Activated CD8-positive, alpha-beta memory T cell treated with anti-CD3 and anti-CD28 coated beads for 24 hours (primary cell): Measurements from ENCODE around the gene TLE5.
"Not testable (repeated sequence)": the region's sequence is repeated elsewhere in the genome, so short reads cannot be mapped to it uniquely, and the experiment has no call there.

Source experiments
- DNase-seq: peaks from one replicate; pipeline ENCODE4 v3.0.0-alpha.2; 2020

The TLE5 gene

DNA sequence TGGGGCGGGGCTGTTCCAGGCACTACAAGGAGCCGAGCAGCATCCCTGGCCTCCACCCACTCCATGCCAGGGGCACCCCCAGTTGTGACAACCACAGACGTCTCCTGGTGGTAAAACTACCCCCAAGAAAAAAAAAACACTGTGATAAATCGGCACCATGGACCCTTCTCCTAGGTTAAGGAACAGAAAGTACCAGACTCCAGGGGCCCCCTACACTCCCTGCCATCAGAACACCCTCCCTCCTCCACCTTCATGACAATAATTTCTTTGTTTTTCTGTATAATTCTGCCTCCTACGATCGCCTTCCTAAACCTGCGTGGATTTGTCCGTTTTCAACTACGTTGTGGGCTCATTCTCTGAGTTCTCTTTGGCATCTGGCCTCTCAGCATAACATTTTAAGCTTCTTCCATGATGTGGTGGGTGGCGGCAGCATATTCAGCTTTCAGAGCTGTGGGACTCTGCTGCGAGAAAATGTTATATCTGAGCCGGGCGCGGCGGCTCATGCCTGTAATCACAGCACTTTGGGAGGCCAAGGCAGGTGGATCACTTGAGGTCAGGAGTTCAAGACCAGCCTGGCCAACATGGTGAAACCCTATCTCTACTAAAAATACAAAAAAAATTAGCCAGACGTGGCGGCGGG lies 41.9 kb downstream of the TLE5 start:
- DNase-seq, result no peak

GRCh38 chr19:3019211-3019854 lies 43.0 kb downstream of the TLE5 start:
- no peak for DNase-seq

DNA sequence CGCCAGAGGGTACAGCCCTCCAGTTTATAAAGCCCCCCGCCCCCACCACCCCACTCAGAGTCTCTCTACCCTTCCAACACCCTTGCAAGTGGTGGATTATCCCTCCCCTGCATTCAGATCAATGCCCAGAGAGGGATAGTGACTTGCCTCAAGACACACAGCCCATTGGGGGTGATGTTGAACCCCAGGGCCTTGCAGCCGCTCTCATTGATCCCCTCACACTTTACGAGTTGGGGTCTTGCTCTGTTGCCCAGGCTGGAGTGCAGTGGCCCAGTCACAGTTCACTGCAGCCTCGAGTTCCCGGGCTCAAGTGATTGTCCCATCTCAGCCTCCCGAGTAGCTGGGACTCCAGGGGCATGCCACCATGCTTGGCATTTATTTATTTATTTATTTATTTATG lies 44.4 kb downstream of the TLE5 start:
- no peak for DNase-seq

GRCh38 chr19:3015126-3016057 lies 46.9 kb downstream of the TLE5 start:
- no peak for DNase-seq

GRCh38 chr19:3014135-3014534 lies 48.2 kb downstream of the TLE5 start:
- no peak for DNase-seq

DNA sequence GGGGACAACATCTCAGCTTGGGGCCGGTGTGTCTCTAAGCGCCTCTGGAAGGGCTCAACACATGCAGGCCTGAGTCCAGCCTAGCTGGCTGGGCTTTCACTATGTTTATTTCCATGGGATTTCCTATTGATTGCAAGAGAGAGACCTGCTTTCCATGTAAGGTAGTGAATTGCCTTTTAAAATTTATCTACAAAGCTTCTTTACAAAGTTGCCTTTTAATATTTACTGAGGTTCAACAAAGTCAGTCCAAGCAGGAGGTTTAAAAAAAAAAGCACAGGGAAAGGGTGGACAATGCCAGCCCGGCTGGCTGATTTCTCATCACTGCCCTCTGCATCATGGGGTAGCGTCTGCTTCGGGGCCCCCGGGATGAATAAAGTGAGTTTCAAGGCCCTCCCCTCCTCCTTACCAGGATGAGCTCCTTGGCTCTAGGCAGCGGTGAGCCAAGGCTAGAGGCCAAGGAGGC lies 49.0 kb downstream of the TLE5 start:
- no peak for DNase-seq

GRCh38 chr19:3012621-3013262 lies 49.6 kb downstream of the TLE5 start:
- DNase-seq, result no peak

GRCh38 chr19:3012059-3012458 lies 50.2 kb downstream of the TLE5 start:
- not testable (repeated sequence) for DNase-seq

DNA sequence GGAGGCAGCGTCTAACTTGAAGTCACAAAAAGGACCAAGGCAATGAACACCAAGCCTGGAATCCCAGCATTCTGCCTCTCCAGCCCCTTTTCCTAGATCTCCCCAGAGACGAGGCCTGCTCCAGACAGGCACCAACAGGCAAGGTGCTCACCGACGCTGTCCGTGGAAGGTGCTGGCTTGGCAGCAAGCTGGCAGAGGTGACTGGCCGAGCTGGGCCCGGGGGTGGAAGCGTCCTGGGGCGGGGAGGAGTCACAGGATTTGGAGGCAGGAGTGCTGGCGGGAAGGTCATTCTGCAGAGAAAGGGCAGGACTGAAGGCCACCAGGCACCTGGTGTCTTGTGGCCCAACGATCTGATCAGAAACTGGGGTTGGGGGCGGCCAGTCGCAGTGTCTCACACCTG lies 51.4 kb downstream of the TLE5 start:
- no peak for DNase-seq

GRCh38 chr19:3008994-3009393 lies 53.3 kb downstream of the TLE5 start:
- DNase-seq, result no peak

DNA sequence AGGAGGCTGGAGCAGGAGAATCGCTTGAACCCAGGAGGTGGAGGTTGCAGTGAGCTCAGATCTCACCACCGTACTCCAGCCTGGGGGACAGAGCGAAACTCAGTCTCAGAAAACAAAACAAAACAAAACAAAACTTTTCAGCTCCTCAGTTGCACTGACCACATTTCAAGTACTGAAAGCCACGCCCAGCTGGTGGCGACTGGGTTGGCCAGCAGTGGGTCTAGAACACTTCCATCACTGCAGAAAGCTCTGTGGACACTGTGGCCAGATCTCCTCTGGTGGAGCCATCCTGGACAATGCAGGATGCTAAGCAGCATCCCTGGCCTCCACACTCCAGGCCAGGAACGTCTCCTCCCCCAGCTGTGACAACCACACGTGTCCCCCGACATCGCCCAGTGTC lies 54.3 kb downstream of the TLE5 start:
- no peak for DNase-seq

DNA sequence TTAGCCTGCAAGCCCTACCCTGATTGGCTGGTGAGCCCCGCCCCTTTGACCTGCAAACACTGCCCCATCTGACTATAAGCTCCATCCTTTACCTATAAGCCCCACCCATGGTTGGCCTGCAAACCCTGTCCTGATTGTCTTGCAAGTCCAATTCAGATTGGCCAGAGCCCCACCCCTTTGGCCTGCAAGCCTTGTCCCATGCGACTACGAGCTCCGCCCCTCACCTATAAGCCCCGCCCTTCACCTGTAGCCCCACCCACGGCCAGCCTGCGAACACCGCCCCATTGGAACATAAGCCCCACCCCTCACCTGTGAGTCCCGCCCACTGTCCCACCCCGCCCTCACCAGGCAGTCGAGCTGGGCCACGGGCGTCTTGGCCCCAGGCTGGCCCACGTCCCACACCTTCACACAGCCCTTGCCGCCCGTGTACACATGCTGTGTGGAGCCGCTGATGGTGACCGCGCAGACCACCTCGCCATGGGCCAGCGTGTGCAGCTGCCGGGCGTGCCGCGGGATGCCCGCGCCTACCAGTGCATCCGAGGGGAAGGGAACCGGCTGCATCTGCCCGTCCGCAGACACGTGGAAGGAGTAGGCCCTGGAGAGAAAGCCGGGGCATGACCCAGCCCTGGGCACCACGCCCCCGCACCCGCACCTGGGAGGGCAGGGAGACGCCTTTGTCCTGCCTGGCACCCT lies 56.1 kb downstream of the TLE5 start:
- DNase-seq, result no peak

DNA sequence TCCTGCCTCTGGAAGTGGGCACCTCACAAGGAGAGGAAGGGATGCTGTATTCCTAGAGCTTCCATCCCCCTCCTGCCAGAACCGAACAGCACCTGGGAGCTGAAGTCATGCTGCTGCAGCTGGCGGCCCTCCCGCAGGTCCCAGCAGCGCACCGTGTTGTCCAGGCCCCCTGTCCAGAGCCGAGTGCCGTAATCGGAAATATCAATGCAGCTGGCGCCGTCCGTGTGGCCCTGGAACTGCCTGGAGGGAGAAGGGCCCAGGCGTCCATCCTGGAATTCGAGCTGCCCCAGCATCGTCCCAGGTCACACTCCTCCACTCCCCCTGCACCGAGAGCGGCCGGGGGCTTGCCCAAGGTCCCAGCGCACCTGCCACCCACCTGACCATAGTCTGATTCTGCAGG lies 57.0 kb downstream of the TLE5 start:
- DNase-seq, result no peak

GRCh38 chr19:3004522-3004921 lies 57.8 kb downstream of the TLE5 start:
- no peak for DNase-seq

DNA sequence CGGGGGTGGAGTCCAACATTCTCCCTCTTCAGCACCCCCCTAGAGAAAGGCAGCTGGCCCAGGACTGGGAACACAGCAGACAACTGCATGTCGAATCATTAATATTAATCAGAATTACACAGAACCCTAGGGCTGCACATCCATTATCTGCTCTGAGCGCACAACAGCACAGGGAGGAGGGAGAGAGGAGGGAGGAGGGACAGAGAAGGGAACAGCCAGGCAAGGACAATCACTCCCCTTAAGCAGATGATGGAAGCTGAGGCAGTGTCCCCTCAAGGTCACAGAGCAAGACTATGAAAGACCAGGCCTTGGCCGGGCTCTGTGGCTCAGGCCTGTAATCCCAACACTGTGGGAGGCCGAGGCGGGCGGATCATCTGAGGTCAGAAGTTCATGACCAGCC lies 59.2 kb downstream of the TLE5 start:
- DNase-seq, result no peak
